ENCODE measurements around the gene ABHD12B. TPM values are rescaled to one million over a fixed set of nuclear protein-coding genes. Genes with fewer than 3 reads are reported as not detected.

ABHD12B gene
- total RNA-seq, 1 experiment from 2014 or later, result 51.0 TPM

- Histone ChIP-seq H3K56ac (ENCODE audit: insufficient read length, low read depth, low read length) (no peak overlapping the region), H3K27me3 (ENCODE audit: insufficient read depth, low read length) (no peaks in the 10 kb centered on the region), H2AFZ (ENCODE audit: low read length) (no peak overlapping the region), H4K91ac (ENCODE audit: insufficient read length, low read depth, low read length) (no peak overlapping the region), H3K4me2 (ENCODE audit: insufficient read depth, insufficient read length, low read length) (no peak overlapping the region), H3K79me1 (ENCODE audit: insufficient read depth, low read depth, low read length, poor library complexity, severe bottlenecking) (no peaks in the 10 kb centered on the region), H3T11ph (ENCODE audit: low read length) (no peak overlapping the region), H3K14ac (ENCODE audit: insufficient read depth, low read length) (no peak overlapping the region), H2BK15ac (ENCODE audit: low read depth, low read length) (no peak overlapping the region), H4K5ac (ENCODE audit: insufficient read length, low read depth, low read length) (no peak overlapping the region), H3K4me1 (ENCODE audit: insufficient read depth, low read length) (peaks cover 4% of the 10 kb centered on the region), H3K4ac (ENCODE audit: low read depth, low read length) (no peak overlapping the region), H3K79me2 (ENCODE audit: insufficient read depth, low read length) (no peaks in the 10 kb centered on the region), H3K18ac (ENCODE audit: insufficient read length, low read depth, low read length) (no peak overlapping the region), H4K20me1 (ENCODE audit: control insufficient read depth, insufficient read depth, insufficient read length) (no peaks in the 10 kb centered on the region), H3K23me2 (ENCODE audit: insufficient read length, low read depth, low read length, poor library complexity, severe bottlenecking) (no peaks in the 10 kb centered on the region), H2AK5ac (ENCODE audit: insufficient read length, low read length) (no peak overlapping the region), H3K9ac (ENCODE audit: extremely low read depth, insufficient read length, low read length) (no peak overlapping the region), H3K9me3 (ENCODE audit: control insufficient read depth, low read depth, low read length) (no peaks in the 10 kb centered on the region), H2BK12ac (ENCODE audit: insufficient read length, low read depth, low read length) (no peak overlapping the region), H3K23ac (ENCODE audit: insufficient read length, low read depth, low read length) (no peak overlapping the region), H2BK5ac (ENCODE audit: insufficient read length, low read length) (no peak overlapping the region), H3K27ac (ENCODE audit: insufficient read length, low read depth, low read length) (no peak overlapping the region), H2BK120ac (ENCODE audit: low read depth, low read length, poor library complexity, severe bottlenecking) (no peak overlapping the region), H4K8ac (replicated peaks; ENCODE audit: insufficient read length, low read depth, low read length) (no peak overlapping the region), H2BK20ac (ENCODE audit: low read depth, low read length, poor library complexity, severe bottlenecking) (no peak overlapping the region)
- Mint-ChIP-seq H3K27ac (no peak overlapping the region), H3K36me3 (ENCODE audit: insufficient read depth in 1 of 3, low read depth in 3 of 3) (no peaks in the 10 kb centered on the region), H3K9me3 (no peaks in the 10 kb centered on the region), H3K4me3 (no peak overlapping the region), H3K27me3 (ENCODE audit: low read depth) (peaks cover 18% of the 10 kb centered on the region), H3K4me1 (peaks cover 17% of the 10 kb centered on the region in 2 experiments)
- no peak for TF ChIP-seq CTCF (conservative IDR thresholded peaks at IDR 0.05)
- WGBS (ENCODE audit: extremely low coverage, insufficient read length, low lambda C conversion rate), result no CpG with 5 or more reads among the region's 11 CpGs
- DNase-seq, result no peak
Measured at GRCh38 chr14:50865391-50866076, 6.3 kb upstream of the ABHD12B start.

Measured in H9 (cell line).